HG03103 (cell line): ENCODE measurements around the gene SCOC.
"Not testable (repeated sequence)": the region's sequence is repeated elsewhere in the genome, so short reads cannot be mapped to it uniquely, and the experiment has no call there.

Experiments used
- ATAC-seq: cut with Tn5 transposase; IDR thresholded peaks from one replicate; pipeline ENCODE4 v1.9.1; 2021; ENCODE audit warnings: low read depth; ENCODE audit not compliant: unreplicated experiment

SCOC gene

GRCh38 chr4:140359562-140360427 is 13.7 kb upstream of the SCOC start:
- ATAC-seq, result peak; percentile 91

DNA sequence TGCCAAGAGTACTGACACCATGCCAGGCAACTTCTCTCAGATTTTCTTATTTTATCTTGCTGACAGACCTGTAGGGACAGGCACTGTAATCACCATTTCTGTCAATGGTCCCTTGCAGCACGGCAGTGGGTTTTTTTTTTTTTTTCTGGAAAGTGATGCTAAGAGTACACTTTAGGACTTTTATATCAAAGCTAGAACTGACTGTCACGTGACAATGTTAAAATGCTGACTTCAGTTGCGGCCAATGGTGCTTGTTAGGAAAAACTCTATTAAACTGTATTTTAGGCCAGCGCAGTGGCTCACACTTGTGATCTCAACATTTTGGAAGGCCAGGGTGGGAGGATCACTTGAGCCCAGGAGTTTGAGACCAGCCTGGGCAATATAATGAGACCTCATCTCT is 12.3 kb upstream of the SCOC start:
- ATAC-seq, result no peak

GRCh38 chr4:140363051-140363450 is 10.4 kb upstream of the SCOC start:
- no peak for ATAC-seq

DNA sequence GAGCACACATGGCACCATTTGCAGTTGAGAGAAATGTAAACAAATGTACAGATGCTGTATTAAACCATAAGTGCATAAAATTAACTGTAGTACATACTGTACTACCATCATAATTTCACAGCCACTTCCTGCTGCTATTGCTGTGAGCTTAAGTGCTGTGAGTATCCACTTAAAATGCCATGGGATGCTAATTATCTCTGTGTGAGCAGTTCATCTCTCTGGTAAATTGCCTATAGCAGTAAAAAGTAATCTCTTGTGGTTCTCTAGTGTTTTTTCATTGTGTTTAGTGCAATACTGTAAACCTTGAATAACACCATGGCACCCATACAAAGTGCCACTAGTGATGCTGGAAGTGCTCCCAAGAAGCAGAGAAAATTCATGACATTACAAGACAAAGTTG is 9.9 kb upstream of the SCOC start:
- ATAC-seq, result no peak

DNA sequence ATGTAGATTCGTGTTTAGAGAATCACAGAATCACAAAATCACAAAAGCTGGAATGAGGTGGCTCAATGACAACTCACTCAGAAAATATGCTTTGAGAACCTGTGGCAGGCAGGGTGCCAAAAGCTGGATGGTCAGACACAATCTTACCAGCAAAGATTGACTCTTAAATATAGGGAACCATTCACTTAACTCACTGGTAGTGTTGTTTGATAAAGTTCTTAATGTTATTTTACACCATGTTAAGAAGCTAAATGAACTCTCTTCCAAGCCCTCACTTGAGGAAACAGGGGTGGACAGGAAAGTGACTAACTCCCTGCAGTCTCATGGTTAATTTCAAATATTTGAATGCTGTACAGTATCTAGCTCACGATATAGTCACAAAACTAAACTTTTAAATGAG is 5.7 kb upstream of the SCOC start:
- no peak for ATAC-seq

GRCh38 chr4:140368686-140369085 is 4.8 kb upstream of the SCOC start:
- ATAC-seq, result no peak

- peak; percentile 58 for ATAC-seq
Observed at GRCh38 chr4:140372751-140373327, 607 bp upstream of the SCOC start.

GRCh38 chr4:140374130-140374477 is 658 bp downstream of the SCOC start:
- no peak for ATAC-seq

DNA sequence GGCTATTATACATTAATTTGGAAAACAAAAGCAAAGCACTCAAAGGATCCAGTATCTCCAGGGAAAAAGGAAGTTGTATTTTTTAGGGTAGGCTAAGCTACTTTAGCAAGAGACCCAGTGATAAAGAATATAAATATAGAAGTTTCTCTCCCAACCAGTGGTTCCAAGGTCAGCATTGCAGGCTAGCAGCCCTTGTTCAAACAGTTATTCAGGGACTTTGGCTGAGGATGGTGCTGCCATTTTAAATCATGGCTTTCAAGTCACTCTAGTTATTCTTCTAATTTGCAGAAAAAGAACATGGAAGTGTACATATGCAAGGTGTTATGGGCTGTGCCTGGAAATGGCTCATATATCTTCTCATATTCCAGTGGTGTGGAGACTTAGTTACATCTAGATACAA is 9.3 kb downstream of the SCOC start:
- no peak for ATAC-seq

DNA sequence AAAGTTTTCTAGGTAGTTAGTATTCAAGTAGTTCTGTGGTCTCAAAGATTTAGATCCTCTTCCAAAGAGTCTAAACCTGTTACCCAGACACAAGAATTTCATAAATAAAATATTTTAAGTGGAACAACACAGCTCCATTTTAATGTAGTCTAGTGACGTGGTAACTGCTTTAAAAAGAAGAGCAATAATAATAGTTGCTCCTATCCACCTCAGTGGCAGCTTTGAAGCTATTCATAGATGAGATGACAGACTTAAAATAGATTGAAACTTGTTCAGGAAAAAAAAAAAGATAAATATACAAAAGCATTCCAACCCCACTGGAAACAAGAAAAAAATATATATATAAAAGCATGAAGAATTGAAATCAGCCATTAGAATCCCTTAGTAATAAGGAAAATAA is 14.6 kb downstream of the SCOC start:
- no peak for ATAC-seq

- no peak for ATAC-seq
Observed at GRCh38 chr4:140395668-140396067, 22.2 kb downstream of the SCOC start.

DNA sequence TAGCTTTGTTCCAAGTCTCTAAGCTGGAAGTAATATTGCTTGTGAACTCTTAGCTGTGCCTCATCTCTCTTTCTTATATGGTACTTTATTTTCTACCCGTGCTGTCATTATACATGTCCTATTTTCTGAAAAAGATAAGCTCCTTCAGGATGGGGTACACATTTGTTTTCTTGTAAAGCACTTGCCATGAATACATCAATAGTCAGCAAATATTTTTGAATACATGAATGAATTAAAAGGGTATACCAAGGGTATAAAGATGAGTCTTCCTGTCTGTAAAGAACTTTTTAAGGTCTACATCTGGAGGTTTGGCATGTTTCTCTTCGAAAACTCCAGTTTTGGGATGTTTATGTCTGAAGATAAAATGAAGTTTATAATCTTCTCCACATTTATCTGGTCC is 26.7 kb downstream of the SCOC start:
- ATAC-seq, result no peak

DNA sequence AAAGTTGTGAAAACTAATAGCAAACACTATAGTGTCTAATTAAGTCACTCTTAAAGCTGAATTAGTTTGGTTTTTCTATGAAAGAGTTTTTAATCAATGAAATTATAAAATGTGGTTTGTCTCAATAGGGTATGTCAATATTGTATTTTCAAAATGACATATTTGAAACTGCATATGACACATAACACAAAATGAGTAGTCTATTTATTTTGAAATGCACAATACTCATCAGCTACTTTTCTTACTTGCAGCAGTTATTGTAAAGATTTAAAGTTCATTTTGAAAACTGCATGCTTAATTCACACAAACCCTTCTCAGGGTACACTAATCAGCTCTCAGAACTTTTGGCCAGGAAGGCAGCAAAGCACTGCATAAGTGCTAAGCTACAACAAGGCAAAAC is 32.8 kb downstream of the SCOC start:
- ATAC-seq, result no peak

DNA sequence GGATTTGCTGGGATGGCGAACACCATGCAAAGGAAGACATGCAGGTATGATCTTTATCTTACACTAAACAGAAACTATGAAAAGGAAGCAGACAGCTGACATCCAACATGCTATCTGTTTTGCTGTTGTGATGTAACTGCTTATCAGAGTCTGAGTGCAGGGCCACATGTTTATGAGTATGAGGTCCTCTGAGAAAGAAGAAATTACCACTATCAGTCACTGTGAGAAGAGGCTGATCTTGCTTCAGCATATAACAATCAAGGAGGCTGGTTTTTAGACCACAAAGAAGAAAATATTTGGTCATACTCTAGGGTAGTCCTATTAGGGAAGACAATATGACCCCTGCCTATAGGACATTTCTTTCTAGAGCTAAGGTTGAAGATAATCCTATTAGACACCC is 35.5 kb downstream of the SCOC start:
- ATAC-seq, result no peak

DNA sequence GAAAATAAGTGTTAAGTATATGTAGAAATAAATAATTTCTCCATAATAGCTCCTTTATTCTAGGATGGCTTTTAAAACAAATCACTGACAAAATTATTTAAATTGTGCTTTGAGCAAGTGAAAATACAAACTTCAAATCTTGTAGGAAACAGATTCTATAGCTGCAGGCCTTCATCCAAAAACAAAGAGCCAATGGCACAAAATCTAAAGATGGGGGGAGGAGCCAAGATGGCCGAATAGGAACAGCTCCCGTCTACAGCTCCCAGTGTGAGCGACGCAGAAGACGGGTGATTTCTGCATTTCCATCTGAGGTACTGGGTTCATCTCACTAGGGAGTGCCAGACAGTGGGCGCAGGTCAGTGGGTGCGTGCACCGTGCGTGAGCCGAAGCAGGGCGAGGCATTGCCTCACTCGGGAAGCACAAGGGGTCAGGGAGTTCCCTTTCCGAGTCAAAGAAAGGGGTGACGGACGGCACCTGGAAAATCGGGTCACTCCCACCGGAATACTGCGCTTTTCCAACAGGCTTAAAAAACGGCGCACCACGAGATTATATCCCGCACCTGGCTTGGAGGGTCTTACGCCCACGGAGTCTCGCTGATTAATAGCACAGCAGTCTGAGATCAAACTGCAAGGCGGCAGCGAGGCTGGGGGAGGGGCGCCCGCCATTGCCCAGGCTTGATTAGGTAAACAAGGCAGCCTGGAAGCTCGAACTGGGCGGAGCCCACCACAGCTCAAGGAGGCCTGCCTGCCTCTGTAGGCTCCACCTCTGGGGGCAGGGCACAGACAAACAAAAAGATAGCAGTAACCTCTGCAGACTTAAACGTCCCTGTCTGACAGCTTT is 39.9 kb downstream of the SCOC start:
- ATAC-seq, result not testable (repeated sequence)

GRCh38 chr4:140423106-140423505 is 49.7 kb downstream of the SCOC start:
- no peak for ATAC-seq

- peak; percentile 14 for ATAC-seq
Observed at GRCh38 chr4:140426610-140427105, 53.2 kb downstream of the SCOC start.

DNA sequence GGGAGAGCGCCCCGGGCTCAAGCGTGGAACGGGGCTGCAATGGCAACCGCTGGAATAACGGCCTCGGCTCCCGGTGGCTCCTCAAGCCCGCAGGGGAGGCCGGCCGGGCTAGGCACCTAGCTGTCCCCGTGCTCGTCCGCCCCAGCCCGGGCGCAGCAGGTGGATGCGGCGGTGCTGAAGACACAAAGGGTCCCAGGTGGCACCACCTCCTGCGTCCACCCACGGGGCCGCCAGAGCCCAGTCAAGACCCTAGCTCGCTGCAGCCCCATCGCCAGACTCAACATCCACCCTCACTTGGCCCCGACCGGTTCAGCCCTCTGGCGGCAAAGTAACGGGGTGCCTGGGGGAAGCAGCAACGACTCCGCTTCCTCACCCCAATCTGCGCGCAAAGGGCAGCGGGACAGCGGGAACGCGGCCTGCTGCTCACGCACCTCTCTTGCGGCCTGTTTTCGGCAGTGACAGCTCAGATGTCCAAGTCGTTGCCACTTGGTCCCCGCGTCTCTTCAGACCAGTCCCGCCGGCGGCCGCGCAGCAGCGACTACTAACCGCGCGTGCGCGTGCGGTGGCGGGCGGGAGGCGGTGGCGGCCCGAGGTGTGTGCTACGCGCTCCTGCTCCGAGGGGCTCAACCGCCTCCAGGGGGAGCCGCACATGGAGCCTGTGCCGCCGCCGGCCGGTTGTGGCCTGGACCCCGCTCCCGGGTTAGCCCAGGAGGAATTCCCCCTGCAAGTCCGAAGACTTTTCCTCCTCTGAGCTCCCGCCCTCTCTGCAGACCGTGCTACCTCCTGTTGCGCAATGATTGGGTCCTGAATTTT is 53.9 kb downstream of the SCOC start, which contains the start of gene CLGN:
Gene CLGN (minus strand): TSS at position 543 of the 813 bp plus-strand sequence. CDS start 14,570 bp downstream, outside the sequence.
- peak; percentile 83 for ATAC-seq

DNA sequence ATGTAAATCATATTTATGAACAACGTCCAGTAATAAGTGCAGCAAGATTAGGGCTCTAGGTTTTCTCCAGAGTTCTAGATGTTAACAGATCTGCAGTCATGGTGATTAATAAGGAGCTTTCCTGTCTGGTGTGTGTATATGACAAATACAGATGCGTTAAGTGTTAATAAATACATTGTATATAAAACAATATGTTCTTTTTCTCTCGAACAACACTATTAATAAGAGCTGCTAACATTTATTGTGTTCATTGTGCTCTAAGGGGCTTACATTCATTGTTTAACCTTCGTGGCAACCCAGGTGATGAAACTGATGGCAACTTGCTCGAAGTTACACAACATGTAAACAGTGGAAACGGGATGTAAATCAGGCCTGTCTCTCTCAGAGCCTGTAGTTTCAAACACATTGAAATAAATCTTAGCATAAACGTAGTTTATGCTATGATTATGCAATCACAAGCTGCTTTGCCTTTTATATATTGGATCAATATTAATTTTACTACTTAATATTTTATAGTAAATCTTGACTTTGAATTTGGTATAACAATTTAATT is 54.5 kb downstream of the SCOC start:
- no peak for ATAC-seq
